NCI-H2081 (cell line): ENCODE results near the gene VWC2L.

Experiments
- DNase-seq, 2 experiments: peaks; one replicate each; lab custom pipeline; 2025; lab: John Stamatoyannopoulos, UW

VWC2L gene

GRCh38 chr2:214593727-214594126 lies 182.9 kb downstream of the VWC2L start:
- no peak for DNase-seq

GRCh38 chr2:214601852-214602633 lies 191.2 kb downstream of the VWC2L start:
- DNase-seq, result no peak

- DNase-seq, result no peak
Observed at GRCh38 chr2:214604861-214605260, 194.0 kb downstream of the VWC2L start.

GRCh38 chr2:214607051-214607450 lies 196.2 kb downstream of the VWC2L start:
- DNase-seq, result no peak

- no peak for DNase-seq
Observed at GRCh38 chr2:214611015-214611414, 200.2 kb downstream of the VWC2L start.

- no peak for DNase-seq
Observed at GRCh38 chr2:214624166-214624760, 213.4 kb downstream of the VWC2L start.

- no peak for DNase-seq
Observed at GRCh38 chr2:214628091-214628490, 217.2 kb downstream of the VWC2L start.
